WTC11 (cell line): ENCODE measurements around the gene TEN1.

ENCODE experiments used
- ATF2 ChIP-seq: sonication (generic); formaldehyde crosslinking; IDR thresholded peaks from 2 replicates; pipeline ENCODE4 v1.8.1; 2022; ENCODE audit warnings: low read depth, missing genetic modification reagents, borderline replicate concordance
- ESRRA ChIP-seq: sonication (generic); formaldehyde crosslinking; IDR thresholded peaks from 2 replicates; pipeline ENCODE4 v1.8.1; 2022; ENCODE audit warnings: mild to moderate bottlenecking, missing genetic modification reagents, borderline replicate concordance
- SMAD3 ChIP-seq: sonication (generic); formaldehyde crosslinking; IDR thresholded peaks from 2 replicates; pipeline ENCODE4 v1.8.0; 2022; ENCODE audit warnings: missing genetic modification reagents, mild to moderate bottlenecking, borderline replicate concordance
- TEAD1 ChIP-seq: sonication (generic); formaldehyde crosslinking; IDR thresholded peaks from 2 replicates; pipeline ENCODE4 v1.8.0; 2022; ENCODE audit warnings: mild to moderate bottlenecking, missing genetic modification reagents
- USF1 ChIP-seq: sonication (generic); formaldehyde crosslinking; IDR thresholded peaks from 2 replicates; pipeline ENCODE4 v1.8.0; 2022; ENCODE audit warnings: mild to moderate bottlenecking, missing genetic modification reagents
- ZNF281 ChIP-seq: sonication (generic); formaldehyde crosslinking; IDR thresholded peaks from 2 replicates; pipeline ENCODE4 v1.8.0; 2023; ENCODE audit warnings: mild to moderate bottlenecking, missing genetic modification reagents
- TF ChIP-seq, protein P1 (sequence below): sonication (generic); formaldehyde crosslinking; conservative IDR thresholded peaks from 2 replicates; pipeline ENCODE4 v1.8.1; 2023; ENCODE audit warnings: mild to moderate bottlenecking, low read depth, missing genetic modification reagents, moderate library complexity
- TF ChIP-seq, protein P2 (sequence below): fragments of 200-600 bp; IDR thresholded peaks from 2 replicates; pipeline ENCODE4 v1.8.0; 2022; ENCODE audit warnings: antibody characterized with exemption
- TF ChIP-seq, protein P3 (sequence below): sonication (generic); formaldehyde crosslinking; IDR thresholded peaks from 2 replicates; pipeline ENCODE4 v1.8.0; 2022; ENCODE audit warnings: mild to moderate bottlenecking, missing genetic modification reagents

GRCh38 chr17:76005263-76006149, 26.5 kb downstream of the TEN1 start:
- TF ChIP-seq, protein P1, sequence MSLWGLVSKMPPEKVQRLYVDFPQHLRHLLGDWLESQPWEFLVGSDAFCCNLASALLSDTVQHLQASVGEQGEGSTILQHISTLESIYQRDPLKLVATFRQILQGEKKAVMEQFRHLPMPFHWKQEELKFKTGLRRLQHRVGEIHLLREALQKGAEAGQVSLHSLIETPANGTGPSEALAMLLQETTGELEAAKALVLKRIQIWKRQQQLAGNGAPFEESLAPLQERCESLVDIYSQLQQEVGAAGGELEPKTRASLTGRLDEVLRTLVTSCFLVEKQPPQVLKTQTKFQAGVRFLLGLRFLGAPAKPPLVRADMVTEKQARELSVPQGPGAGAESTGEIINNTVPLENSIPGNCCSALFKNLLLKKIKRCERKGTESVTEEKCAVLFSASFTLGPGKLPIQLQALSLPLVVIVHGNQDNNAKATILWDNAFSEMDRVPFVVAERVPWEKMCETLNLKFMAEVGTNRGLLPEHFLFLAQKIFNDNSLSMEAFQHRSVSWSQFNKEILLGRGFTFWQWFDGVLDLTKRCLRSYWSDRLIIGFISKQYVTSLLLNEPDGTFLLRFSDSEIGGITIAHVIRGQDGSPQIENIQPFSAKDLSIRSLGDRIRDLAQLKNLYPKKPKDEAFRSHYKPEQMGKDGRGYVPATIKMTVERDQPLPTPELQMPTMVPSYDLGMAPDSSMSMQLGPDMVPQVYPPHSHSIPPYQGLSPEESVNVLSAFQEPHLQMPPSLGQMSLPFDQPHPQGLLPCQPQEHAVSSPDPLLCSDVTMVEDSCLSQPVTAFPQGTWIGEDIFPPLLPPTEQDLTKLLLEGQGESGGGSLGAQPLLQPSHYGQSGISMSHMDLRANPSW (CRISPR knock-in tag) = no peak
- TF ChIP-seq TEAD1 (CRISPR knock-in tag) = no peak
- TF ChIP-seq, protein P2, sequence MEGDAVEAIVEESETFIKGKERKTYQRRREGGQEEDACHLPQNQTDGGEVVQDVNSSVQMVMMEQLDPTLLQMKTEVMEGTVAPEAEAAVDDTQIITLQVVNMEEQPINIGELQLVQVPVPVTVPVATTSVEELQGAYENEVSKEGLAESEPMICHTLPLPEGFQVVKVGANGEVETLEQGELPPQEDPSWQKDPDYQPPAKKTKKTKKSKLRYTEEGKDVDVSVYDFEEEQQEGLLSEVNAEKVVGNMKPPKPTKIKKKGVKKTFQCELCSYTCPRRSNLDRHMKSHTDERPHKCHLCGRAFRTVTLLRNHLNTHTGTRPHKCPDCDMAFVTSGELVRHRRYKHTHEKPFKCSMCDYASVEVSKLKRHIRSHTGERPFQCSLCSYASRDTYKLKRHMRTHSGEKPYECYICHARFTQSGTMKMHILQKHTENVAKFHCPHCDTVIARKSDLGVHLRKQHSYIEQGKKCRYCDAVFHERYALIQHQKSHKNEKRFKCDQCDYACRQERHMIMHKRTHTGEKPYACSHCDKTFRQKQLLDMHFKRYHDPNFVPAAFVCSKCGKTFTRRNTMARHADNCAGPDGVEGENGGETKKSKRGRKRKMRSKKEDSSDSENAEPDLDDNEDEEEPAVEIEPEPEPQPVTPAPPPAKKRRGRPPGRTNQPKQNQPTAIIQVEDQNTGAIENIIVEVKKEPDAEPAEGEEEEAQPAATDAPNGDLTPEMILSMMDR = peak; percentile 91
- TF ChIP-seq ESRRA (CRISPR knock-in tag) = no peak
- no peak for TF ChIP-seq ZNF281 (CRISPR knock-in tag)
- no peak for TF ChIP-seq SMAD3 (CRISPR knock-in tag)
- no peak for TF ChIP-seq USF1 (CRISPR knock-in tag)
- TF ChIP-seq, protein P3, sequence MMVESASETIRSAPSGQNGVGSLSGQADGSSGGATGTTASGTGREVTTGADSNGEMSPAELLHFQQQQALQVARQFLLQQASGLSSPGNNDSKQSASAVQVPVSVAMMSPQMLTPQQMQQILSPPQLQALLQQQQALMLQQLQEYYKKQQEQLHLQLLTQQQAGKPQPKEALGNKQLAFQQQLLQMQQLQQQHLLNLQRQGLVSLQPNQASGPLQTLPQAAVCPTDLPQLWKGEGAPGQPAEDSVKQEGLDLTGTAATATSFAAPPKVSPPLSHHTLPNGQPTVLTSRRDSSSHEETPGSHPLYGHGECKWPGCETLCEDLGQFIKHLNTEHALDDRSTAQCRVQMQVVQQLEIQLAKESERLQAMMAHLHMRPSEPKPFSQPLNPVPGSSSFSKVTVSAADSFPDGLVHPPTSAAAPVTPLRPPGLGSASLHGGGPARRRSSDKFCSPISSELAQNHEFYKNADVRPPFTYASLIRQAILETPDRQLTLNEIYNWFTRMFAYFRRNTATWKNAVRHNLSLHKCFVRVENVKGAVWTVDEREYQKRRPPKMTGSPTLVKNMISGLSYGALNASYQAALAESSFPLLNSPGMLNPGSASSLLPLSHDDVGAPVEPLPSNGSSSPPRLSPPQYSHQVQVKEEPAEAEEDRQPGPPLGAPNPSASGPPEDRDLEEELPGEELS = no peak
- no peak for TF ChIP-seq ATF2 (CRISPR knock-in tag)
